ENCODE data around the gene MSH2. TPM values are rescaled to one million over a fixed set of nuclear protein-coding genes. Genes with fewer than 3 reads are reported as not detected.

The MSH2 gene
- total RNA-seq (18.7 and 19.7 TPM in 2 replicates), polyA plus RNA-seq (15.4 and 27.2 TPM in 2 replicates), polyA minus RNA-seq (ENCODE audit: low replicate concordance) (2.1 and 3.3 TPM in 2 replicates)
- polyA plus RNA-seq (2012): 12.8 and 23.6 TPM in 2 replicates

DNA sequence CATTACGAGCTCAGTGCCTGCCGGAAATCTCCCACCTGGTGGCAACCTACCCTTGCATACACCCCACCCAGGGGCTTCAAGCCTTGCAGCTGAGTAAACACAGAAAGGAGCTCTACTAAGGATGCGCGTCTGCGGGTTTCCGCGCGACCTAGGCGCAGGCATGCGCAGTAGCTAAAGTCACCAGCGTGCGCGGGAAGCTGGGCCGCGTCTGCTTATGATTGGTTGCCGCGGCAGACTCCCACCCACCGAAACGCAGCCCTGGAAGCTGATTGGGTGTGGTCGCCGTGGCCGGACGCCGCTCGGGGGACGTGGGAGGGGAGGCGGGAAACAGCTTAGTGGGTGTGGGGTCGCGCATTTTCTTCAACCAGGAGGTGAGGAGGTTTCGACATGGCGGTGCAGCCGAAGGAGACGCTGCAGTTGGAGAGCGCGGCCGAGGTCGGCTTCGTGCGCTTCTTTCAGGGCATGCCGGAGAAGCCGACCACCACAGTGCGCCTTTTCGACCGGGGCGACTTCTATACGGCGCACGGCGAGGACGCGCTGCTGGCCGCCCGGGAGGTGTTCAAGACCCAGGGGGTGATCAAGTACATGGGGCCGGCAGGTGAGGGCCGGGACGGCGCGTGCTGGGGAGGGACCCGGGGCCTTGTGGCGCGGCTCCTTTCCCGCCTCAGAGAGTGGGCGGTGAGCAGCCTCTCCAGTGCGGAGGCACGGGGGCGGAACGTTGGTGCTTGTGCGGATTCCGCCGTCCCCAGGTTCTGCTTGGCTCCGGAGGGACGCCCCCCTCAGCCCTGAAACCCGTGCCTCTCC lies at the start of gene MSH2:
MSH2 (plus strand) TSS at position 352 of the 804 bp plus-strand sequence; CDS start at position 388, 36 bp downstream.
- H3K4me3 ChIP-seq (replicated peaks in 1 of 4; ENCODE audit: control extremely low read depth in 1 of 4, insufficient read depth in 1 of 4, low read depth in 3 of 4, low read length in 4 of 4): peak within 1 kb of the TSS; percentile 61 to 91 (median 76)
- H4K20me1 ChIP-seq (ENCODE audit: control insufficient read depth, extremely low read depth, insufficient read depth, low read length): no peaks in the 10 kb centered on the region
- TF ChIP-seq, protein P1, sequence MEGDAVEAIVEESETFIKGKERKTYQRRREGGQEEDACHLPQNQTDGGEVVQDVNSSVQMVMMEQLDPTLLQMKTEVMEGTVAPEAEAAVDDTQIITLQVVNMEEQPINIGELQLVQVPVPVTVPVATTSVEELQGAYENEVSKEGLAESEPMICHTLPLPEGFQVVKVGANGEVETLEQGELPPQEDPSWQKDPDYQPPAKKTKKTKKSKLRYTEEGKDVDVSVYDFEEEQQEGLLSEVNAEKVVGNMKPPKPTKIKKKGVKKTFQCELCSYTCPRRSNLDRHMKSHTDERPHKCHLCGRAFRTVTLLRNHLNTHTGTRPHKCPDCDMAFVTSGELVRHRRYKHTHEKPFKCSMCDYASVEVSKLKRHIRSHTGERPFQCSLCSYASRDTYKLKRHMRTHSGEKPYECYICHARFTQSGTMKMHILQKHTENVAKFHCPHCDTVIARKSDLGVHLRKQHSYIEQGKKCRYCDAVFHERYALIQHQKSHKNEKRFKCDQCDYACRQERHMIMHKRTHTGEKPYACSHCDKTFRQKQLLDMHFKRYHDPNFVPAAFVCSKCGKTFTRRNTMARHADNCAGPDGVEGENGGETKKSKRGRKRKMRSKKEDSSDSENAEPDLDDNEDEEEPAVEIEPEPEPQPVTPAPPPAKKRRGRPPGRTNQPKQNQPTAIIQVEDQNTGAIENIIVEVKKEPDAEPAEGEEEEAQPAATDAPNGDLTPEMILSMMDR (conservative IDR thresholded peaks at IDR 0.05 in 1 of 2, IDR thresholded peaks at IDR 0.05 in 1 of 2; ENCODE audit: low read depth in 1 of 2, low read length in 2 of 2): no peak
- TF ChIP-seq EZH2 (IDR thresholded peaks at IDR 0.05; ENCODE audit: low read length, missing control alignments): no peak
- peak within 1 kb of the TSS; percentile 91 for H2AFZ ChIP-seq (ENCODE audit: low read length)
- H3K4me1 ChIP-seq (ENCODE audit: control insufficient read depth, extremely low read depth, insufficient read depth, low read length): no peaks in the 10 kb centered on the region
- no peaks in the 10 kb centered on the region for H3K27me3 ChIP-seq (ENCODE audit: control insufficient read depth, insufficient read depth, low read length)
- H3K36me3 ChIP-seq (ENCODE audit: control insufficient read depth, insufficient read depth, low read length): no peaks in the 10 kb centered on the region
- DNase-seq (ENCODE audit: low read depth in 2 of 2): peak; percentile 90
- peak within 1 kb of the TSS; percentile 53 for H3K9ac ChIP-seq (ENCODE audit: insufficient read depth, low read length)
- peaks cover 30% of the 10 kb centered on the region for H3K79me2 ChIP-seq (ENCODE audit: control insufficient read depth, insufficient read depth, low read length)
- H3K9me3 ChIP-seq (ENCODE audit: control insufficient read depth, insufficient read depth, low read depth, low read length): no peaks in the 10 kb centered on the region
- H3K27ac ChIP-seq (ENCODE audit: insufficient read depth, low read length): peak within 1 kb of the TSS; percentile 20
- peak within 1 kb of the TSS; percentile 98 for H3K4me2 ChIP-seq (ENCODE audit: extremely low read depth, insufficient read depth, low read length)

DNA sequence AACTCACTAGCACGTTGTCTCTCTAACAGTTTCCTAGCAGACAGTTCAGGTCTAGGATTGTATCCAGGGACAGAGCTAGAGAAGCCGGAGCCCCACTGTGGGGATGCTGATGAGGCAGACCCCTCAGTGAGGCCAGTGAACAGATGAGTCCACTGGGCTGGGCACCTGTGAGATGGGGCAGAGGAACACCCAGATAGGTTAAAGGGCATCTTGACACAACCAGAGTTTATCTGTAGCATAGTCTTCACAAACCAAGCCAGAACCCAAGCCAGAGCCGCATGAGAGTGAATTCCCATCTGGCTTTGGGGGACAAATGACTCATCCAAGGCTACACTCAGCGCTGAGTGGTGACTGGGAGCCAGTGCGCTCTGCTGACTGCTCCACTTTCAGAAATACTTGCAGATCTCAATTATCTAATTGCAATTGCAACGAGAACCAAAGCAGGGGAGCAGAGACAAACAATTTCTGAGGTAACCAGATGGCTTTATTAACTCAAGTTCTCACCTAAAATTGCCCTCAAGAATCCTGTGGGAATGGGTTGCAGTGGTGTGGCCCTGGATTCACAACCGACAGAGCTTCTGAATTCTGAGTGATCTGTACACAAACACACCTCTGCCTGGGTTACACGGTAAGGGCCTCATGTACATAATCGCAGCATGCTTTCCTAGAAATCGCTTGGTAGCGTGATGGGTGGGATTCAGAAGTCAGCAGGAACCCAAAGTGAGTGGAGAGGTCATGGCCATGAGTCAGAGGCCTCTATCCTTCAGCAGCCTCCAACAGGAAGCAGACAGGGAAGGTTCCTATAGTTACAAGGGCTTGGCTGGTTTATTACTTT lies 48.7 kb upstream of the MSH2 start:
- DNase-seq (ENCODE audit: low read depth in 2 of 2): peak; percentile 36 to 66
- Histone ChIP-seq H3K9ac (ENCODE audit: insufficient read depth, low read length) (no peak overlapping the region), H3K4me2 (ENCODE audit: extremely low read depth, insufficient read depth, low read length) (no peak overlapping the region), H3K4me1 (ENCODE audit: control insufficient read depth, extremely low read depth, insufficient read depth, low read length) (peaks cover 4% of the 10 kb centered on the region), H2AFZ (ENCODE audit: low read length) (no peak overlapping the region), H3K79me2 (ENCODE audit: control insufficient read depth, insufficient read depth, low read length) (no peaks in the 10 kb centered on the region), H3K9me3 (ENCODE audit: control insufficient read depth, insufficient read depth, low read depth, low read length) (no peaks in the 10 kb centered on the region), H4K20me1 (ENCODE audit: control insufficient read depth, extremely low read depth, insufficient read depth, low read length) (no peaks in the 10 kb centered on the region), H3K36me3 (ENCODE audit: control insufficient read depth, insufficient read depth, low read length) (no peaks in the 10 kb centered on the region), H3K27ac (ENCODE audit: insufficient read depth, low read length) (no peak overlapping the region), H3K4me3 (replicated peaks in 1 of 4; ENCODE audit: control extremely low read depth in 1 of 4, insufficient read depth in 1 of 4, low read depth in 3 of 4, low read length in 4 of 4) (no peak overlapping the region), H3K27me3 (ENCODE audit: control insufficient read depth, insufficient read depth, low read length) (no peaks in the 10 kb centered on the region)
- TF ChIP-seq, protein P1 (conservative IDR thresholded peaks at IDR 0.05 in 1 of 2, IDR thresholded peaks at IDR 0.05 in 1 of 2; ENCODE audit: low read depth in 1 of 2, low read length in 2 of 2): no peak
- no peak for TF ChIP-seq EZH2 (IDR thresholded peaks at IDR 0.05; ENCODE audit: low read length, missing control alignments)

DNA sequence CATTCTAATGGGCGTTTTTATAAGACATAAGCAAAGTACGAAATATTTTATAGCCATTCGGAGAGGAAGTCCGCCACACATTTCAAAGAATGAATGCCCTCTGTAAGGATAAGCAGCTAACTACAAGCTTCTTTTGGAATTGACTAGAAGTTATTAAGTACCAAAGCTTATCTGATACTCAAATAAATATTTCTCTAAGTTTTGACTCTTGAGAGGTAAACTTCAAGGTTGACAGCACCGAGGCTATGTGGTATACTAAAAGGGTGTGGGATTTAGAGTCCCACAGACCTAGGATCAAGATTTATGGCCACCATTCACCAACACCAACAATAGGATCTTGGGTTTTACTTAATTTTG lies 48.1 kb upstream of the MSH2 start:
- Histone ChIP-seq H3K4me2 (ENCODE audit: extremely low read depth, insufficient read depth, low read length) (no peak overlapping the region), H3K36me3 (ENCODE audit: control insufficient read depth, insufficient read depth, low read length) (no peaks in the 10 kb centered on the region), H3K79me2 (ENCODE audit: control insufficient read depth, insufficient read depth, low read length) (no peaks in the 10 kb centered on the region), H3K4me3 (replicated peaks in 1 of 4; ENCODE audit: control extremely low read depth in 1 of 4, insufficient read depth in 1 of 4, low read depth in 3 of 4, low read length in 4 of 4) (no peak overlapping the region), H2AFZ (ENCODE audit: low read length) (no peak overlapping the region), H3K9me3 (ENCODE audit: control insufficient read depth, insufficient read depth, low read depth, low read length) (no peaks in the 10 kb centered on the region), H3K4me1 (ENCODE audit: control insufficient read depth, extremely low read depth, insufficient read depth, low read length) (peaks cover 4% of the 10 kb centered on the region), H3K27ac (ENCODE audit: insufficient read depth, low read length) (no peak overlapping the region), H3K27me3 (ENCODE audit: control insufficient read depth, insufficient read depth, low read length) (no peaks in the 10 kb centered on the region), H4K20me1 (ENCODE audit: control insufficient read depth, extremely low read depth, insufficient read depth, low read length) (no peaks in the 10 kb centered on the region), H3K9ac (ENCODE audit: insufficient read depth, low read length) (no peak overlapping the region)
- no peak for DNase-seq (ENCODE audit: low read depth in 2 of 2)
- TF ChIP-seq EZH2 (IDR thresholded peaks at IDR 0.05; ENCODE audit: low read length, missing control alignments): no peak
- TF ChIP-seq, protein P1 (conservative IDR thresholded peaks at IDR 0.05 in 1 of 2, IDR thresholded peaks at IDR 0.05 in 1 of 2; ENCODE audit: low read depth in 1 of 2, low read length in 2 of 2): no peak
